Measurements from ENCODE around the gene SLC6A12. TPM values are rescaled to one million over a fixed set of nuclear protein-coding genes. Genes with fewer than 3 reads are reported as not detected.

The SLC6A12 gene
- total and polyA plus RNA-seq, 2 donors from 2014 or later, result 45.6 to 130 TPM

DNA sequence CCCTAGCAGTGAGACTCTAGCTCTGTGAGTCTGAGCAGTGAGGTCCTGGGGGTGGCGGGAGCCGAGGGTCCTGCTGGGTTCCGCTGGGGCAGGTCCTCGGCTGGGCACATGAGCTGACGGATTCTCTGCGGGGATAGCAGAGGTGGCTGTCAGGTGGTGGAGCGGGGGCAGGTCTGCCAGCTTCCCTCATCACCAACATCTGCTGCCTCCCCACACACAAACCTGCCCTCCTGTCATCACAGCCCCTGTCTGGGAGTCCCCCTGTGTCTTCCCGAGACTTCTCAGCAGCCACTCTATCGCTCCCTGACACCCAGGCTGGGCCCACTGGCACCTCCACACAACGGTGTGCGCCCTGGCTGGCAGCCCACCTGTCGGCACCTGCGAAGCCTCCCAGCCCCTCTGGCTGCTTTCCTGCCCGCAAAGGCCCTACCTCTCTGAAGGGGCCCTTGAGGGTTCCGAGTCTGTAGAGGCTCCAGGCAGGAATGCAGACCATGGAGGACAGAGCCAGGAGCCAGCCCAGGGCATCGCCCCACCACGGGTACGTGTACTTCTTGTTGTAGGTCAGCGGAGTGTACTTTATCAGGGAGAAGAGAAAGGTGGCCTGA is 7.1 kb upstream of the SLC6A12 start:
- Histone ChIP-seq H3K36me3 (ENCODE audit: control insufficient read depth in 2 of 3, insufficient read depth in 3 of 3, low read length in 3 of 3) (peaks cover 0 to 17% (median 6%) of the 10 kb centered on the region in 3 donors), H3K27me3 (ENCODE audit: control insufficient read depth, insufficient read depth, low read length) (no peaks in the 10 kb centered on the region), H3K4me3 (ENCODE audit: low read length in 3 of 3) (no peak overlapping the region), H3K9me3 (ENCODE audit: control insufficient read depth in 2 of 3, insufficient read depth in 1 of 3, low read length in 3 of 3) (no peaks in the 10 kb centered on the region), H3K9ac (ENCODE audit: low read length in 3 of 3) (no peak overlapping the region), H3K27ac (ENCODE audit: low read depth in 2 of 2, low read length in 2 of 2) (no peak overlapping the region), H3K4me1 (ENCODE audit: control insufficient read depth in 2 of 3, insufficient read depth in 2 of 3, low read depth in 1 of 3, low read length in 3 of 3) (peaks cover 0 to 3% (median 3%) of the 10 kb centered on the region in 3 donors)
- FAIRE-seq, result no peak
- TF ChIP-seq, protein P1, sequence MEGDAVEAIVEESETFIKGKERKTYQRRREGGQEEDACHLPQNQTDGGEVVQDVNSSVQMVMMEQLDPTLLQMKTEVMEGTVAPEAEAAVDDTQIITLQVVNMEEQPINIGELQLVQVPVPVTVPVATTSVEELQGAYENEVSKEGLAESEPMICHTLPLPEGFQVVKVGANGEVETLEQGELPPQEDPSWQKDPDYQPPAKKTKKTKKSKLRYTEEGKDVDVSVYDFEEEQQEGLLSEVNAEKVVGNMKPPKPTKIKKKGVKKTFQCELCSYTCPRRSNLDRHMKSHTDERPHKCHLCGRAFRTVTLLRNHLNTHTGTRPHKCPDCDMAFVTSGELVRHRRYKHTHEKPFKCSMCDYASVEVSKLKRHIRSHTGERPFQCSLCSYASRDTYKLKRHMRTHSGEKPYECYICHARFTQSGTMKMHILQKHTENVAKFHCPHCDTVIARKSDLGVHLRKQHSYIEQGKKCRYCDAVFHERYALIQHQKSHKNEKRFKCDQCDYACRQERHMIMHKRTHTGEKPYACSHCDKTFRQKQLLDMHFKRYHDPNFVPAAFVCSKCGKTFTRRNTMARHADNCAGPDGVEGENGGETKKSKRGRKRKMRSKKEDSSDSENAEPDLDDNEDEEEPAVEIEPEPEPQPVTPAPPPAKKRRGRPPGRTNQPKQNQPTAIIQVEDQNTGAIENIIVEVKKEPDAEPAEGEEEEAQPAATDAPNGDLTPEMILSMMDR (IDR thresholded peaks at IDR 0.05; ENCODE audit: borderline replicate concordance, extremely low read depth, insufficient read depth), result no peak
- intact Hi-C loops (cut with DNase I), result no loop called here
- DNase-seq, result peak in 1 of 5 donors; percentile 41

DNA sequence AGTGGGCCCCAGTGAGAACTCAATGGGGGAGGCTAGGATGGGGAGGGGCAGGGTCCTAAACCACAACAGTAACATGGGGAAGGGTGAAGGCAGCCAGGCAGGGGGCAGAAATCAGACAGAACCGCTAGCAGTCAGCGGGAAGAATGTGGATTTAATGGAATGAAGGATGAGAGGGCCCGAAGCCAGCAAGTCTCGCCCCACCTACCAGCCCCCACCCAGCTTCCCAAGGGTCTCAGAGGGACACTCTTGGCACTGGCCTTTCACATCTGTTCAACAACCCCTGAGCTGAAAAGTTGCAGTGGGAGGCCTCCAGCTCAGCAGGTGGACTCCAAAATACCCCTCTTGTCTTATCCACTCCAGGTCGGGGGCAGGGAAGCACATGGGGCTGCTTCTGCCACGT is 6.5 kb upstream of the SLC6A12 start:
- FAIRE-seq (no peak), DNase-seq (peak in 1 of 5 donors; percentile 47)
- H3K27me3 ChIP-seq (ENCODE audit: control insufficient read depth, insufficient read depth, low read length), result no peaks in the 10 kb centered on the region
- H3K9me3 ChIP-seq (ENCODE audit: control insufficient read depth in 2 of 3, insufficient read depth in 1 of 3, low read length in 3 of 3), result no peaks in the 10 kb centered on the region
- H3K4me3 ChIP-seq (ENCODE audit: low read length in 3 of 3), result no peak overlapping the region
- no peak overlapping the region for H3K27ac ChIP-seq (ENCODE audit: low read depth in 2 of 2, low read length in 2 of 2)
- H3K9ac ChIP-seq (ENCODE audit: low read length in 3 of 3), result no peak overlapping the region
- TF ChIP-seq, protein P1 (IDR thresholded peaks at IDR 0.05; ENCODE audit: borderline replicate concordance, extremely low read depth, insufficient read depth), result no peak
- H3K36me3 ChIP-seq (ENCODE audit: control insufficient read depth in 2 of 3, insufficient read depth in 3 of 3, low read length in 3 of 3), result peaks cover 0 to 17% (median 6%) of the 10 kb centered on the region in 3 donors
- intact Hi-C loops (cut with DNase I), result no loop called here
- H3K4me1 ChIP-seq (ENCODE audit: control insufficient read depth in 2 of 3, insufficient read depth in 2 of 3, low read depth in 1 of 3, low read length in 3 of 3), result peaks cover 0 to 3% (median 3%) of the 10 kb centered on the region in 3 donors

DNA sequence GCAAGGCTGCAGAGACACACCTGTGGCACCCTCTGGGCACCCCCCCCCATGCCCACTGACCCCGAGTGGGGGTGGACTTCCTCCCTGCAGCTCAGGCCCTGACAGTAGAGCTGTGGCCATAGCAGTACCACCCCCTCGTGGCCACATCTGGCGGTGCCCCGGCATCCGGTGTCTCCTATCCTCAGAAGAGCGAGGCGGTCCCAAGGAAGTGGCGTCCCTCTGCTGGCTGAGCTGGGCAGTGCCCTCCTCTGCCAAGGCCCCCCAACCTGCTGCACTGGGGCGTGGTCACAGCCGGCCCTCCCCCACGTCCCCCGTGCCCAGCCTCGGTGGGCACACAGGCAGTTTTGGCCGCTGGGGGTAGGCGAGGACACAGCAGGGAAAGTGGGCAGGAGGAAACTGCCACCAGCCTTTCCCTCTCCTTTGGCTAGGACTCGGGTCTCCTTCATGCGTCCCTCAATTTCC is 6.0 kb upstream of the SLC6A12 start:
- FAIRE-seq, result no peak
- TF ChIP-seq, protein P1 (IDR thresholded peaks at IDR 0.05; ENCODE audit: borderline replicate concordance, extremely low read depth, insufficient read depth), result peak; percentile 85

More for the DNA sequence above, 6.0 kb upstream of the SLC6A12 start:
- Histone ChIP-seq H3K4me1 (ENCODE audit: control insufficient read depth in 2 of 3, insufficient read depth in 2 of 3, low read depth in 1 of 3, low read length in 3 of 3) (peaks cover 0 to 5% (median 3%) of the 10 kb centered on the region in 3 donors), H3K27ac (ENCODE audit: low read depth in 2 of 2, low read length in 2 of 2) (no peak overlapping the region), H3K27me3 (ENCODE audit: control insufficient read depth, insufficient read depth, low read length) (no peaks in the 10 kb centered on the region), H3K4me3 (ENCODE audit: low read length in 3 of 3) (no peak overlapping the region), H3K9me3 (ENCODE audit: control insufficient read depth in 2 of 3, insufficient read depth in 1 of 3, low read length in 3 of 3) (no peaks in the 10 kb centered on the region), H3K36me3 (ENCODE audit: control insufficient read depth in 2 of 3, insufficient read depth in 3 of 3, low read length in 3 of 3) (peaks cover 0 to 17% (median 6%) of the 10 kb centered on the region in 3 donors), H3K9ac (ENCODE audit: low read length in 3 of 3) (no peak overlapping the region)
- intact Hi-C loops (cut with DNase I), result no loop called here
- DNase-seq, result peak; percentile 85 to 93 (median 87)
